Stimulated activated CD4-positive, alpha-beta T cell treated with anti-CD3 and anti-CD28 coated beads, Interleukin-15, amount 100 ng/mL, for 48 hours (primary cell): ENCODE data around the gene GPX1.
"Not testable (repeated sequence)": the region's sequence is repeated elsewhere in the genome, so short reads cannot be mapped to it uniquely, and the experiment has no call there.

Experiments
- DNase-seq, 2 donors: peaks; one replicate each; pipeline ENCODE4 v3.0.0-alpha.2; 2020; ENCODE audit warnings: low read depth in 2 of 2

The GPX1 gene

DNA sequence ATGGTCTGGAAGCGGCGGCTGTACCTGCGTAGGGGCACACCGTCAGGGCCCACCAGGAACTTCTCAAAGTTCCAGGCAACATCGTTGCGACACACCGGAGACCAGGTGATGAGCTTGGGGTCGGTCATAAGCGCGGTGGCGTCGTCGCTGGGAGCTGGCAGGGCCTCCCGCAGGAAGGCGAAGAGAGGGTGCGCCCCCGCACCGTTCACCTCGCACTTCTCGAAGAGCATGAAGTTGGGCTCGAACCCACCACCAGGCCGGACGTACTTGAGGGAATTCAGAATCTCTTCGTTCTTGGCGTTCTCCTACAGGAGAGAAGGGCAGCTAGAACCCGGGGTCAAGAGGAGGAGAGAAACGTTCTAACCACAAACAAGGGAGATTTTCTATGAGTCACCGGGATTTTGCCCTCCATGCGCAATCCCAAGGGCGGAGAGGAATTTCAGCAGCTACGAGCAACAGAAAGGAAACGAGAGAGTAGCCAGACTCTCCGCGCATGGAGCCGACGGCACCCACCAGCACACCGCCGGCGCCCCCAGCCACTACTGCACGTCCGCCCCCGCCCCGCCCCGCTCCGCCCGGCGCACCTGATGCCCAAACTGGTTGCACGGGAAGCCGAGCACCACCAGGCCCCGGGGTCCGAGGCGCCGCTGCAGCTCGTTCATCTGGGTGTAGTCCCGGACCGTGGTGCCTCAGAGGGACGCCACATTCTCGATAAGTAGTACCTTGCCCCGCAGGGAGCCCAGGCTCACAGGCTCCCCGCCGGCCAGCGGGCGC, 523 bp downstream of the GPX1 start:
- DNase-seq = peak; percentile 25 to 43

DNA sequence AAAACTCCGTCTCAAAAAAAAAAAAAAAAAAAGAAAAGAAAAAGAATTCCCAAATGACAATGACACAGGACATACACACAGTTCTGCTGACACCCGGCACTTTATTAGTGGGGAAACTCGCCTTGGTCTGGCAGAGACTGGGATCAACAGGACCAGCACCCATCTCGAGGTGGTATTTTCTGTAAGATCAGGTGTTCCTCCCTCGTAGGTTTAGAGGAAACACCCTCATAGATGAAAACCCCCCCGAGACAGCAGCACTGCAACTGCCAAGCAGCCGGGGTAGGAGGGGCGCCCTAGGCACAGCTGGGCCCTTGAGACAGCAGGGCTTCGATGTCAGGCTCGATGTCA, 1.1 kb downstream of the GPX1 start:
- DNase-seq = not testable (repeated sequence)

- DNase-seq = no peak
Observed at GRCh38 chr3:49352890-49353421, 5.2 kb downstream of the GPX1 start.

DNA sequence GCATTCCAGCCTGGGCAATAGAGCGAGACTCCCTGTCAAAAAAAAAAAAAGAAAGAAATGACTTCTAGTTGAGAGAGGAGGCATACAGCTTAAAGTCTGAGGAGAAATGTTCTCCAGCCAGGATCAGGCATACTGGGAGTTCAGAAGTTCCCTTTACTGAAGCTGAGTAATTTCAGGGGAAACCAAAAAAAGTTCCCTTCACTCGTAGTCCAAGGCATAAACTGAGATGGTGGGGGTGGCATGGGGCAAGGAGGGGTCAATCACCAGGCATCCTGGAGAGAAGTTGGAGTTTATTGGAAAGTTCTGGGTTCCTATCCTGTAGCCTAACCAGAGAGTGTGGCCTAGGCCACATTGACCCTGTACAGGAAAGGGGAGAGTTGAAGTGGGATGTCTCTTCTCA, 5.9 kb downstream of the GPX1 start:
- no peak for DNase-seq

DNA sequence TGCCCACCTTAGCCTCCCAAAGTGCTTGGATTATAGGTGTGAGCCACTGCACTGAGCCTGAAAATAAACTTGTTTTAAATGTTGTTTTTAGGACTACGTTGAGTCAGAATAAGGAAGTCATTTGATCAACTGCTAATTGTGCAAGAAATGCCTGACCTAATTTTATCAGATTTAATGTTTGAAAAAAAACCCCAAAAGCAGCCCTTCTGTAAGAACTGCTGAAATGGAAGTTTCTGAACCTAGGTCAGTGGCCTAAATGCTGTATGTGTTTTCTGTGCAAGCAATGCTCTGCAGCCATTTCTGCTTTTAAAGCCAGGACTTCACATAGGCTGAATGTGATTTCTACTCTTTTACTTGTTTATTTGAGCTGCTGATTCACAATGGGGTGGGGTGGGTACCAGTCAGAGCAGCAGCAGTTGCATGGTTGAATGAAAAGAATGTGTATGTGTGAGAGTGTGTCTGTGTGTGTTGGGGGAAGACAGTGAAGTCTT, 6.6 kb downstream of the GPX1 start:
- no peak for DNase-seq

DNA sequence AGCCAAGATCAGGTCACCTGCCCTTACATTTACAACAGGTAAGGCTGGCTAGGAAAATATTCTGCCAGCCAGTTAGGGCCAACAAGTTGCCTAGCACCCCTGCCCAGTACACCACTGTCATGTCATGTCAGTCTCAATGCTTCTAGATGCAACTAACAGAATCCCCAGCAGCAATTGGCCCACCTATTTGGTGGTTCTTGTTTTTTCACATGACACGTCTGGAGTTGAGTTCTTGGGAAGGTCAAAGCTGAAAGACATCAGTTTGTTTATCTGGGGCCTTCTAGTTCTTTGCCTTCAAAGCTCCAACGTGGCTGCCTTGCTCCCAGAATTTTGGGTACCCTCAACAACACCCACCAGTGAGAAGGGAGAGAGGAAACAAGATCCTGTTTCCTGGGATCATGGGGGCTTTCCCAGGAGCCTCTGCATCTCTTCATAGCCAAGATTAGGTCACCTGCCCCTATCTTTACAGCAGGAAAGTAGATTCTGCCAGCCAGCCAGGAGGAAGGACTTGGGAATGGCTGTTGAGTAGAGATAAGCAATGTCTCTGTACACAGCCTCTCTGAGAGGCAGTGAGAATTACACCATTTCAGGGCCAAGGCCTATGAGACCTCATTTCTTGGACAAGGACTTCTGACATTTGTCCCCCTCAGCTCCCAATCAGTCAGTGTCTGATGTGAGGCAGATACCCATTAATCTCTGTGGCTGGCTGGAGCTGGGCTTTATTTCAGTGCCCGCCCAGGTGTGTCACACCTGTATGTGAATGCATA, 8.6 kb downstream of the GPX1 start:
- DNase-seq = no peak

DNA sequence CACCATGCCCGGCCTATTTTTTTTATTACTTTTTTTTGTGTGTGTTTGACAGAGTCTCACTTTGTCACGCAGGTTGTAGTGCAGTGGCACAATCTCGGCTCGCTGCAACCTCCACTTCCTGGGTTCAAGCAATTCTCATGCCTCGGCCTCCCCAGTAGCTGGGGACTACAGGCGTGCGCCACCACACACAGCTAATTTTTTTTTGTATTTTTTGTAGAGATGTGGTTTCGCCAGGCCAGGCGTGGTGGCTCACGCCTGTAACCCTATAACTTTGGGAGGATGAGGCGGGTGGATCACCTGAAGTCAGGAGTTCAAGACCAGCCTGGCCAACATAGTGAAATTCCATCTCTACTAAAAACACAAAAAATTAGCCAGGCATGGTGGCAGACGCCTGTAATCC, 9.8 kb downstream of the GPX1 start:
- DNase-seq = not testable (repeated sequence)

DNA sequence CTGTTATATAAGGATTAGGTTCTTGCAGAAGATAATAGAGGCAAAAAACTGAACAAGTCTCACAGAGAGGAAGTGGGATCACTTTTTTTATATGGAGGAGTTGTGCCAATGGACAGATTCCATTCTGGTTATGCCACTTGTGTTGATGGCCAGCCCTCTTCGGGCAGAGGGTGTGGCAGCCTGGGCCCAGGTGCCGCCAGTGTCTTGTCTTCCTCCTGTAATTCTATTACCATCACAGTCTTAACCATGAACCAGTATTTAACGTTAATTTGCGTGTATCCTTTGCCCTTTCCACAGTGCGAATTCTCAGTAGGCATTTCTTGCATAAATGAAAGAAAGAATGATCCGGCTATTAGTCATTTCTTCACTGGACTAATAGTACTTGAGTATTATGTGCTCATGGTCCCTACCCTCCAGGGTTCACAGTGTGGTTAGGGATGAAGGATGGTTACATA, 11.3 kb downstream of the GPX1 start:
- no peak for DNase-seq

GRCh38 chr3:49343163-49343562, 15.0 kb downstream of the GPX1 start:
- DNase-seq = no peak

- no peak for DNase-seq
Observed at GRCh38 chr3:49341996-49342395, 16.2 kb downstream of the GPX1 start.

DNA sequence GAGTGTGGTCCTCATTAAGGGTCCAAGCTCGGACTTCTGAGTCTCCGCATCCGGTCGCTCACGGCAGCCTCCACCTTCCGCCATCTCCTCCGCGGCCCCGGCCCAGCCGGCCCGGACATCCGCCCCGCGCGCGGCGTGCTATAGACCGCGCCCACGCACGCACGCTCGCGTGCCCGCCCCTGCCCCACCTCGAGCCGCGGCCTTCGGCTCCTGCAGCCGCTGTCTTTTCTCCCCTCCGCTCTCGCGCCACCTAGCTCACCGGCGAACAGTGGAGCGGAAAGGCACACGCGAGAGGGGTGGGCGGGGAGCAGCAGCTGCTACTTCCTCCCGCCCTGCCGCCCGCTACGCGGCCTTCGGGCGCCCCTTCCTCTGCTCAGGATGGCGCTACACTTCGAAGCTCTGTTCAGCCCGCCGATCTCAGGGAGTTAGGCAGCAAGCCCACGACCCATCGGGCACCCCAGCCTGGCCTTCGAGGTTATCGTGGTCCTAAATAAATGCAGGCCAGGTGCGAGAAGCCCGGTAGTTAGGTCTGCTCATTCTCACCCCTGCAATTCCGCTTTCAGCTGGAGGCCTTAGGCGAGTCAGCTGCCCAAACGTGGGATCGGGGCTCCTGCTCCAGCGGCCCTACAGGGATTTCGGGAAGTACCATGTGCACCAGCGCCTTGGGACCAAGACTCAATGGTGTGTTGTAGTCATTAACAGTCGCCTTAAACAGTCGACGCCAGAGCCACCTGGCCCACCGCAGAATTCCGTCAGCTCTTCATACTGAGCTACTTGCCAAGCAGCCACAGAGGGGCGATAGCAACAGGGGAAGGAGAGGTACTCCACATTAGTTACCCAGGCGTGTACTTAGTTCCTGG, 18.0 kb downstream of the GPX1 start, which contains the start of gene USP4:
TSS of gene USP4 (minus strand) at position 113 of the 860 bp plus-strand sequence. CDS start at position 84, 29 bp downstream.
- DNase-seq = peak; percentile 92 to 94

- peak in 1 of 2 donors; percentile 10 for DNase-seq
Observed at GRCh38 chr3:49339581-49339940, 18.6 kb downstream of the GPX1 start.

GRCh38 chr3:49333916-49334633, 24.1 kb downstream of the GPX1 start:
- no peak for DNase-seq

- DNase-seq = no peak
Observed at GRCh38 chr3:49333091-49333490, 25.1 kb downstream of the GPX1 start.

GRCh38 chr3:49329186-49329585, 29.0 kb downstream of the GPX1 start:
- no peak for DNase-seq

- DNase-seq = not testable (repeated sequence)
Observed at GRCh38 chr3:49328350-49328749, 29.8 kb downstream of the GPX1 start.

GRCh38 chr3:49327485-49327884, 30.7 kb downstream of the GPX1 start:
- DNase-seq = no peak

DNA sequence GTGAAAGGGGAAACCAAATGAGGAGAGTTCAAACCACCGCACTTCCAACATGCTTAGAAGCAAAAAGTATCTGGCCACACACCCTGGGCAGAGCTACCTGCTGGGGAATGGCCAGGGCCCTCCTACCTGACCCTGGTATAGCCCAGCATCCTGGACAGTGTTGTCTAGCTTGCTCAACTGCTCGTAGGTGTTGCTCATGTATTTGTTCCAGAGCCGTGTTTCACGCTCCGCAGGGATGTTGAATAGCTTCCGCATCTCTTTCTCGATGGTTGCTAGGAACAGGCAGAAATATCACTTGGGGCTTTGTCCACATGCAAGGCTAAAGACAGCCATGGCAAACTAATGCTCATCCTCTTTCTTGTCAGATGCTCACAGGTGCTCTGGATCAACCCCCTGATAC, 33.4 kb downstream of the GPX1 start:
- DNase-seq = no peak

GRCh38 chr3:49316696-49317457, 41.3 kb downstream of the GPX1 start:
- no peak for DNase-seq
